GM12878 (cell line): ENCODE data around the gene DCK. TPM values are rescaled to one million over a fixed set of nuclear protein-coding genes. Genes with fewer than 3 reads are reported as not detected.
"Not testable (repeated sequence)": the region's sequence is repeated elsewhere in the genome, so short reads cannot be mapped to it uniquely, and the experiment has no call there.

Experiments
- ATAC-seq: fragments of 200-7000 bp; cut with Tn5 transposase; 3 replicates; pipeline ENCODE4 v1.9.1; 2020; ENCODE audit warnings: mild to moderate bottlenecking, moderate library complexity
- BruUV-seq: library from RNA; stranded (reverse); fragments of 400-500 nt; replicated peaks from 2 replicates; lab custom pipeline; 2021; lab: Mats Ljungman, UMichigan
- CTCF ChIA-PET: fragments of 300-600 bp; sonication (Branson Sonifier 250); formaldehyde crosslinking; extraction: SDS; loops from one replicate; lab custom pipeline; 2021; ENCODE audit warnings: inconsistent platforms; lab: Yijun Ruan, JAX
- POLR2A ChIA-PET: fragments of 350-600 bp; formaldehyde crosslinking; extraction: SDS; loops from one replicate; lab custom pipeline; 2021; ENCODE audit warnings: inconsistent platforms; lab: Charles Lee
- RAD21 ChIA-PET: fragments of 300-600 bp; sonication (Branson Sonifier 250); formaldehyde crosslinking; loops from one replicate; lab custom pipeline; 2023; ENCODE audit warnings: antibody characterized with exemption; ENCODE audit not compliant: unreplicated experiment; lab: Charles Lee
- SMC1A ChIA-PET: fragments of 300-600 bp; sonication (Branson Sonifier 250); formaldehyde crosslinking; loops from one replicate; lab custom pipeline; 2023; ENCODE audit not compliant: unreplicated experiment, uncharacterized antibody; lab: Charles Lee
- DNase-seq: peaks from one replicate; pipeline ENCODE4 v3.0.0-alpha.2; 2011; ENCODE audit warnings: low read depth, low spot score
- FAIRE-seq: peaks from 3 replicates; lab custom pipeline; 2011; peaks lifted over from hg19 to GRCh38; lab: Jason Lieb, UNC
- H2AFZ ChIP-seq: 2 replicates; pipeline ENCODE4 v1.6.0; 2011; ENCODE audit warnings: low read depth, low read length, control low read depth; ENCODE audit not compliant: control insufficient read depth
- H3K27ac ChIP-seq: 2 replicates; pipeline ENCODE4 v1.5.1; 2011; ENCODE audit warnings: control low read depth; ENCODE audit not compliant: control insufficient read depth, insufficient read depth
- H3K27me3 ChIP-seq, 2 experiments: replicated peaks in 1 of 2; 2 replicates each; pipeline versions ENCODE4 v1.6.0 to v1.6.1; 2011; ENCODE audit warnings: low read length in 1 of 2; ENCODE audit not compliant: control insufficient read depth in 2 of 2, insufficient read depth in 2 of 2
- H3K36me3 ChIP-seq, 2 experiments: 2 replicates each; pipeline ENCODE4 v1.5.1; 2011; ENCODE audit warnings: low read length in 1 of 2; ENCODE audit not compliant: control insufficient read depth in 2 of 2, insufficient read depth in 2 of 2
- H3K4me1 ChIP-seq: 2 replicates; pipeline ENCODE4 v1.6.1; 2011; ENCODE audit warnings: mild to moderate bottlenecking, low read length, moderate library complexity, mixed read lengths; ENCODE audit not compliant: control insufficient read depth, insufficient read depth
- H3K4me2 ChIP-seq: 2 replicates; pipeline ENCODE4 v1.6.0; 2011; ENCODE audit warnings: control low read depth; ENCODE audit not compliant: control insufficient read depth, insufficient read depth
- H3K4me3 ChIP-seq: fragments of 200-600 bp; sonication (generic); 2 replicates; pipeline ENCODE4 v1.5.1; 2016
- H3K79me2 ChIP-seq: 2 replicates; pipeline ENCODE4 v1.6.0; 2011; ENCODE audit warnings: low read length; ENCODE audit not compliant: control insufficient read depth, insufficient read depth
- H3K9ac ChIP-seq: 2 replicates; pipeline ENCODE4 v1.8.0; 2011; ENCODE audit warnings: low read length, control low read depth, mixed read lengths; ENCODE audit not compliant: control insufficient read depth, insufficient read depth
- H3K9me3 ChIP-seq: replicated peaks from 3 replicates; pipeline ENCODE4 v1.5.1; 2011; ENCODE audit warnings: mild to moderate bottlenecking, low read length; ENCODE audit not compliant: control insufficient read depth, insufficient read depth
- H4K20me1 ChIP-seq: 2 replicates; pipeline ENCODE4 v1.6.0; 2011; ENCODE audit not compliant: control insufficient read depth, insufficient read depth
- CREM ChIP-seq: IDR thresholded peaks from 2 replicates; pipeline ENCODE4 v1.6.1; 2014; ENCODE audit warnings: antibody characterized with exemption, low read depth
- WGBS: methylation state at CpG from one replicate; pipeline ENCODE4 v1.1.6; 2016; ENCODE audit warnings: low lambda C conversion rate; ENCODE audit not compliant: insufficient replicate concordance, insufficient coverage; ENCODE audit errors: missing lambda C conversion rate; 5-methylcytosine and 5-hydroxymethylcytosine counted together
- in situ Hi-C: fragments of 300-500 bp; cut with MboI; formaldehyde crosslinking; loops from 9 replicates; pipeline ENCODE4 v1.14.3; 2018; ENCODE audit warnings: mixed read lengths
- intact Hi-C: fragments of 100-400 bp; cut with micrococcal nuclease; formaldehyde crosslinking; loops from one replicate; pipeline ENCODE4 v1.14.2; 2022; ENCODE audit not compliant: unreplicated experiment
- polyA plus RNA-seq, 11 experiments: library from polyadenylated mRNA; depleted of rRNA in 4 of 11; unstranded in 6 of 11; stranded (reverse) in 5 of 11; fragments of >200 nt; fragmentation: Nextera tagmentation in 4 of 11; fragmentation: Illumina TruSeq in 1 of 11; extraction: Ambion mirVana in 4 of 11; extraction: Trizol in 1 of 11; gene quantifications; 1 replicate in 1 of 11; 2 replicates in 10 of 11; pipeline versions ENCODE4 v1.2.1 to v1.2.3, GENCODE V29; 2011 to 2016; ENCODE audit warnings: inconsistent platforms in 2 of 11, missing spikeins in 2 of 11, low read depth in 1 of 11
- total RNA-seq, 4 experiments: library from RNA; depleted of rRNA in 3 of 4; stranded (reverse); fragments of >200 nt in 3 of 4; fragmentation: Illumina TruSeq in 1 of 4; extraction: Trizol in 1 of 4; gene quantifications; 2 replicates each; pipeline versions ENCODE4 v1.2.1 to v1.2.3, GENCODE V29; 2013 to 2021

Gene DCK
- total and polyA plus RNA-seq, 10 of the 15 experiments (the other 5 are each of a cell fraction or from before 2014, with no cell fraction given): 20.0 to 69.4 (median 26.2) TPM

DNA sequence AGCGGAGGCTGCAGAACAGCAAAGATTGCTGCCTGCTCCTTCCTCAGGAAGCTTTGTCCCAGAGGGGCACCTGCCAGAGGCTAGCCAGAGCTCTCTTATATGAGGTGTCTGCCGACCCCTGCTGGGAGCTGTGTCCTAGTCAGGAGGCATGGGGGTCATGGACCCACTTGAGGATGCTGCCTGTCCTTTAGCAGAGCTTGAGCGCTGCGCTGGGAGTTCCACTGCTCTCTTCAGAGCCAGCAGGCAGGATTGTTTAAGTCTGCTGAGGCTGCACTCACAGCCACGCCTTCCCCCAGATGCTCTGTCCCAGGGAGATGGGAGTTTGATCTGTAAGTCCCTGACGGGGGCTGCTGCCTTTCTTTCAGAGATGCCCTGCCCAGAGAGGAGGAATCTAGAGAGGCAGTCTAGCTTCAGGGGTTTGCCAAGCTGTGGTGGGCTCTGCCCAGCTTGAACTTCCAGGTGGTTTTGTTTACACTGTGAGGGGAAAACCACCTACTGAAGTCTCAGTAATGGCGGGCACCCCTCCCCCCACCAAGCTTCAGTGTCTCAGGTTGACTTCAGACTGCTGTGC is 10.9 kb downstream of the DCK start (continued):
- TF ChIP-seq CREM: no peak

DNA sequence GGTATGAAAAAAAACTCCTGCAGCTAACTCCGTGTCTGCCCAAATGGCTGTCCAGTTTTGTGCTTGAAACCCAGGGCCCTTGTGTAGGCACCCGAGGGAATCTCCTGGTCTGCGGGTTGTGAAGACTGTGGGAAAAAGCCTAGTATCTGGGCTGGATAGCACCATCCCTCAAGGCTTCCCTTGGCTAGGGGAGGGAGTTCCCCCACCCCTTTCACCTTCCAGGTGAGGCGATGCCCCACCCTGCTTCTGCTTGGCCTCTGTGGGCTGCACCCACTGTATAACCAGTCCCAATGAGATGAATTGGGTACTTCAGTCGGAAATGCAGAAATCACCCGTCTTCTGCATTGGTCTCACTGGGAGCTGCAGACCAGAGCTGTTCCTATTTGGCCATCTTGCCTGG is 11.6 kb downstream of the DCK start:
- DNase-seq, FAIRE-seq, H3K36me3 ChIP-seq, H2AFZ ChIP-seq, H3K27me3 ChIP-seq, H3K9me3 ChIP-seq, H4K20me1 ChIP-seq, in situ Hi-C loops, H3K9ac ChIP-seq, BruUV-seq: not testable (repeated sequence)
- H3K4me1 ChIP-seq: peaks cover 13% of the 10 kb centered on the region
- ChIA-PET SMC1A (interaction anchor here (0.6 to 10.2 kb wide), 9 partner anchors 10 to 1471 kb away, joined by 3 to 169 read pairs (median 4); partner anchors contain the start of gene DCK), POLR2A (interaction anchor here (0.7 to 3.9 kb wide), 3 partner anchors 8 to 142 kb away, joined by 4 to 37 read pairs (median 7); partner anchors contain the start of gene DCK), RAD21 (interaction anchor here (0.9 to 9.6 kb wide), 11 partner anchors 10 to 349 kb away, joined by 3 to 127 read pairs (median 4); partner anchors contain the start of genes DCK, MOB1B and UTP3), CTCF (interaction anchor here (0.6 to 12.0 kb wide), 11 partner anchors 10 to 352 kb away, joined by 3 to 147 read pairs (median 5); partner anchors contain the start of genes DCK and MOB1B)
- peaks cover 44% of the 10 kb centered on the region for H3K79me2 ChIP-seq
- 14% methylated on average over 6 of the region's 6 CpGs for WGBS
- H3K4me2 ChIP-seq: peak overlapping the region; percentile 78
- peak overlapping the region; percentile 45; the same call in 1 of the 2 replicates for H3K4me3 ChIP-seq
- H3K27ac ChIP-seq: peak overlapping the region; percentile 24; the same call in 1 of the 2 replicates
- intact Hi-C loops: loop anchor here (2.0 to 5.0 kb wide), 2 partner anchors 78 to 166 kb away; partner anchors contain the start of gene GRSF1
- ATAC-seq: peak; percentile 33
